Measurements from ENCODE around the gene HNF4A. TPM values are rescaled to one million over a fixed set of nuclear protein-coding genes. Genes with fewer than 3 reads are reported as not detected.

HNF4A gene
- total and polyA plus RNA-seq, 2 donors (not counting 1 experiment from before 2014, with no cell fraction given): not detected

DNA sequence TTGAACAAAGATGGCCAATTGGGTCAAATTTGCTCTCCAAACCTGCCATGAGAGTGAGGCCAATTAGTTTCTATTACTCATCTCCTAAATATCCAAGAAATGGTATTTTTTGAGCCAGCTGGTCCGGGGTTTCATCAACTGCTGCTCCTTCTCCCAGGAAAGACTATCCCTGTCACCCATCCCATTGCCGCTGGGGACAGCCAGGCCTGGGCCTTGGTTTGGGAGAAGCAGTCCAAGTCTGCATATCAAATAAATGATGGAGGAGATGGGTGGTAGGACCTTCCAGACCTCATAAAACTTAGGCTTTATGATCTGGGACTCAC lies 73.5 kb downstream of the HNF4A start:
- WGBS (ENCODE audit: insufficient coverage): no CpG with 5 or more reads among the region's 2 CpGs
- ATAC-seq (ENCODE audit: low read depth): no peak
- H3K27ac Mint-ChIP-seq: no peak overlapping the region
- peaks cover 5% of the 10 kb centered on the region for H3K27me3 Mint-ChIP-seq
- Histone ChIP-seq H3K4me3 (ENCODE audit: control extremely low read depth in 1 of 5, extremely low read depth in 1 of 5, insufficient read depth in 1 of 5, low read depth in 2 of 5, low read length in 4 of 5) (no peak overlapping the region), H3K27me3 (replicated peaks in 1 of 4; ENCODE audit: control extremely low read depth in 1 of 4, control insufficient read depth in 3 of 4, insufficient read depth in 4 of 4, low read length in 3 of 4) (no peaks in the 10 kb centered on the region), H4K20me1 (ENCODE audit: control insufficient read depth, insufficient read depth, low read length, poor library complexity, severe bottlenecking) (no peaks in the 10 kb centered on the region), H2AFZ (ENCODE audit: insufficient read depth, low read depth, low read length, poor library complexity, severe bottlenecking) (no peak overlapping the region), H3K9me3 (ENCODE audit: control extremely low read depth in 1 of 3, control insufficient read depth in 2 of 3, insufficient read depth in 1 of 3, low read length in 2 of 3) (no peaks in the 10 kb centered on the region), H3K9ac (ENCODE audit: low read length) (no peak overlapping the region), H3K27ac (ENCODE audit: low read length in 2 of 2) (no peak overlapping the region), H3K4me1 (ENCODE audit: control insufficient read depth in 2 of 2, insufficient read depth in 2 of 2, low read length in 2 of 2) (no peaks in the 10 kb centered on the region), H3K36me3 (replicated peaks in 1 of 2; ENCODE audit: control extremely low read depth in 1 of 2, control insufficient read depth in 1 of 2, extremely low read depth in 1 of 2, insufficient read depth in 2 of 2, low read length in 1 of 2) (no peaks in the 10 kb centered on the region), H3K79me2 (ENCODE audit: control insufficient read depth, insufficient read depth, low read length) (no peaks in the 10 kb centered on the region), H3K4me2 (replicated peaks; ENCODE audit: low read depth, low read length, poor library complexity, severe bottlenecking) (no peak overlapping the region)
- H3K4me3 Mint-ChIP-seq: no peak overlapping the region
- intact Hi-C loops (cut with micrococcal nuclease): no loop called here
- H3K9me3 Mint-ChIP-seq (ENCODE audit: insufficient read depth): no peaks in the 10 kb centered on the region
- ChIA-PET POLR2A (no interaction called here), CTCF (no interaction called here)
- TF ChIP-seq EZH2 (IDR thresholded peaks at IDR 0.05; ENCODE audit: borderline replicate concordance, insufficient read depth, low read depth, low read length, poor library complexity, severe bottlenecking): no peak
- TF ChIP-seq CTCF (IDR thresholded peaks at IDR 0.05): no peak
- DNase-seq: no peak
- H3K4me1 Mint-ChIP-seq: no peaks in the 10 kb centered on the region

- CTCF ChIA-PET: no interaction called here
- Histone ChIP-seq H3K9ac (ENCODE audit: low read length) (no peak overlapping the region), H3K4me1 (ENCODE audit: control insufficient read depth in 2 of 2, insufficient read depth in 2 of 2, low read length in 2 of 2) (no peaks in the 10 kb centered on the region), H3K4me2 (replicated peaks; ENCODE audit: low read depth, low read length, poor library complexity, severe bottlenecking) (no peak overlapping the region), H2AFZ (ENCODE audit: insufficient read depth, low read depth, low read length, poor library complexity, severe bottlenecking) (no peak overlapping the region), H3K27ac (ENCODE audit: low read length in 2 of 2) (no peak overlapping the region), H4K20me1 (ENCODE audit: control insufficient read depth, insufficient read depth, low read length, poor library complexity, severe bottlenecking) (no peaks in the 10 kb centered on the region), H3K9me3 (ENCODE audit: control extremely low read depth in 1 of 3, control insufficient read depth in 2 of 3, insufficient read depth in 1 of 3, low read length in 2 of 3) (no peaks in the 10 kb centered on the region), H3K27me3 (replicated peaks in 1 of 4; ENCODE audit: control extremely low read depth in 1 of 4, control insufficient read depth in 3 of 4, insufficient read depth in 4 of 4, low read length in 3 of 4) (no peaks in the 10 kb centered on the region), H3K4me3 (ENCODE audit: control extremely low read depth in 1 of 5, extremely low read depth in 1 of 5, insufficient read depth in 1 of 5, low read depth in 2 of 5, low read length in 4 of 5) (no peak overlapping the region), H3K36me3 (replicated peaks in 1 of 2; ENCODE audit: control extremely low read depth in 1 of 2, control insufficient read depth in 1 of 2, extremely low read depth in 1 of 2, insufficient read depth in 2 of 2, low read length in 1 of 2) (no peaks in the 10 kb centered on the region), H3K79me2 (ENCODE audit: control insufficient read depth, insufficient read depth, low read length) (no peaks in the 10 kb centered on the region)
- Mint-ChIP-seq H3K27ac (no peak overlapping the region), H3K4me1 (no peaks in the 10 kb centered on the region), H3K9me3 (ENCODE audit: insufficient read depth) (no peaks in the 10 kb centered on the region), H3K27me3 (peaks cover 5% of the 10 kb centered on the region), H3K4me3 (no peak overlapping the region)
- ATAC-seq (ENCODE audit: low read depth): no peak
- TF ChIP-seq CTCF (IDR thresholded peaks at IDR 0.05) (no peak), EZH2 (IDR thresholded peaks at IDR 0.05; ENCODE audit: borderline replicate concordance, insufficient read depth, low read depth, low read length, poor library complexity, severe bottlenecking) (no peak)
- 93% methylated on average over 13 of the region's 17 CpGs for WGBS (ENCODE audit: insufficient coverage)
- POLR2A ChIA-PET: no interaction called here
- DNase-seq: no peak
- intact Hi-C loops (cut with micrococcal nuclease): no loop called here
Measured at GRCh38 chr20:44429419-44430269, 74.1 kb downstream of the HNF4A start.

All from B cell (primary cell).